Stimulated activated CD4-positive, alpha-beta T cell treated with anti-CD3 and anti-CD28 coated beads, Interleukin-2, amount 100 ng/mL, for 48 hours (primary cell): ENCODE results near the gene CKMT2.

Source experiments
- DNase-seq, 2 donors: peaks; one replicate each; pipeline ENCODE4 v3.0.0-alpha.2; 2020

CKMT2 gene

DNA sequence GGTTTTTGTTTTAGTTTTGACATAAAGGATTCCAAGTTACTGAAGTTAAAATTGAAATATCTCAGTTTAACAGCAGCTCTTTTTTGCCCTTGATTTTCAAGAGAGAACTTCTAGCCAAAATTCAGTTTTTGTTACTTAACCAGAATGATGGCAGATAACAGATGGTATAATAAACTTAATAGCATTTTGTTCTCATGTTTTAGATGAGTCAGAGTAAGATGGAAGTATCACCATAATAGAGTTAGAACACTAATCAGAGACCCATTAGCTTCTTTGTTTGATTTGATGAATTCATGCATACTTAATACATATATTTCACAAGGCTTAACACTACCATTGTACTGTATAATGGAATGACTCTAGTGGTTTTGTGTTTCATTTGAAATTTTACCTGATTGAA lies 80.2 kb downstream of the CKMT2 start:
- no peak for DNase-seq

DNA sequence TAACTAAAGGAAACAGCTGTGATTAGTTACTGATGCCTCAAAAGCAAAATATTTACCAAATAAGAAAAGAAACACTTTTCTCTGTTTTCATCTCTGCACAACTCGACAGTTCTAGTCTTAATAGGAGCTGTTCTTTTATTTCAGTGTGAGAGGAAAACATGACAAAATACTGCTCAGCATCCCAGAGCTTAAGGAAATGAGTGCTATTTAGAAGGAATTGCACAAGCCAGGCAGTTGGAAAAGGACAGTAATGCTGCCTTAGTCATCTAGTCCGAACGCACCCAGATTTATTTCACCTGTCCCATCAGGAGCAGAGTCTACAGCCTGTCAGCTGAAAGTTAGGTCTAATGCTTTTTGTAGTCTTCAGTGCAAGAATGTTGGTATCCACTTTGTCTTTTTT lies 80.6 kb downstream of the CKMT2 start:
- no peak for DNase-seq

DNA sequence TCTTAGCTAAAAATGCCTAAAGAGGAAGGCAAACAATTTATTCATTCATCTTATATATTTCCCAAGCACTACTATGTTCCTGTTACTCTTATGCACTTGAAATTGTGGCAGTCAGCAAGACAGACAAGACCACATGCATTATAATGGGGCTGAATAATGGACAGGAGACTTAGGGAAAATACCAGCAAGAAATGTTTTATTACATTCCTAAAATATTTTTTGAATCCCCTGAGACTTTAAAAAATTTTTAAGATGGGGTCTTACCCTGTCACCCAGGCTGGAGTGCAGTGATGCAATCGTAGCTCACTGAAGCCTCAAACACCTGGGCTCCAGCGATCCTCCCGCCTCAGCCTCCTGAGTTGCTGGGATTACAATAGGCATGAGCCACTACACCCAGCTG lies 81.5 kb downstream of the CKMT2 start:
- no peak for DNase-seq

DNA sequence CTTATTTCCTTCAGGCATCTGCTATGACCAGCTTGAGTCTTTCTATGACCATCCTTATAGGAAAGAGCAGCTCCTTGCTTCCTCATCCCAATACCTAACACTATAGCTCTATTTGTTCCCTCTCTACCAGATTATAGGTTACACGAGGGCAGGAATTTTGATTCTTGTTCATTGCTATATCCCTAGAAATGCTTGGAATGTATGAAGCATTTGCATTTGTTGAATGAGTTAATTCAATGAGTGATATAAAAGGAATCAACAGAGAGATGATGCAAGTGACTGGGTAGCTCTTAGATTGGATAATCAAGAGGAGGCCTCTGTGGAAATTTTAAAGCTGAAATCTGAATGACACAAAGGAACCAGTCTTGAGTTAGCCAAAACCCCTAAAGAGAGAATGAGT lies 82.2 kb downstream of the CKMT2 start:
- DNase-seq, result no peak

DNA sequence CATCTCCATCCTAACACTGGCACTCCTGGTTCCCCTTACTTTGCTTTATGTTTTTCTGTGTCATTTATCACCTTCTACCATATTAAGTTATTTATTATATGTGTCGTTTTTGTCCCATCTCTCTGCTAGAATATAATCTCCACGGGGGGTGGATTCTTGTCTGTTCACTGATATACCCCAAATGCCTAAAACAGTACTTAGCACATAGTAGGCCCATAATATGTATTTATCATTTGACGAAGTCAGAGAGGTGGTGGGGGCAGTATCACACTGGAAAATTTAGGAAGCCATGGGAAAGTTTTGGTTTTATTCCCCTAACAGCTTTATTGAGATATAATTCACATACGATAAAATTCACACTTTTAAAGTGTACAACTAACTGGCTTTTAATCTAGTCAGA lies 82.7 kb downstream of the CKMT2 start:
- no peak for DNase-seq
